ENCODE results near the gene GNMT.

GNMT gene

DNA sequence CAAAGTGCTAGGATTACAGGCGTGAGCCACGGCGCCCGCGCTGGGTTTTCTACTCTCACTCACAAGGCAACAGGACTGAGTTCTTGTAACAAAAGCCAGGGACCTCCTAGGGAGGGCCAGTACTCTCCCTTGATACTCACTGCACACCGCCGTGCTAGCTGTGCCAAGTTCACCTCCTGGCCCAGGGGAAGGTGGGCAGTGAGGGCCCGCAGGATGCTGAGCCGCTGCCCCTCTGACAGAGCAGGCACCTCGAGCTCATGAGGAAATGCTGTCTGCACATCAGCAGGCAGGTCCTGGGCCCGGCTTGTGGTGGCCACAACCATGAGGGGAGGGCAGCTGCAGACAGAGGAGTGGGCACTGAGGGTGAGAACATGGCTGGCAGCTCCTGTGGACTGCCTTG lies 6.7 kb downstream of the GNMT start:
- Histone ChIP-seq H3K4me2 (ENCODE audit: low read depth, low read length, poor library complexity, severe bottlenecking) (no peak overlapping the region), H2AFZ (ENCODE audit: low read length) (no peak overlapping the region), H4K20me1 (ENCODE audit: insufficient read depth, low read length, poor library complexity, severe bottlenecking) (no peaks in the 10 kb centered on the region), H3K27me3 (ENCODE audit: insufficient read depth, low read length, poor library complexity, severe bottlenecking) (no peaks in the 10 kb centered on the region), H3K79me2 (ENCODE audit: insufficient read depth, low read length) (no peaks in the 10 kb centered on the region), H3F3A (ENCODE audit: low read depth) (no peaks in the 10 kb centered on the region), H3K4me1 (ENCODE audit: insufficient read depth, low read length, poor library complexity, severe bottlenecking) (no peaks in the 10 kb centered on the region), H3K36me3 (ENCODE audit: insufficient read depth, low read length) (no peaks in the 10 kb centered on the region), H3K4me3 (ENCODE audit: low read length, poor library complexity, severe bottlenecking) (no peak overlapping the region), H3K9me2 (replicated peaks; ENCODE audit: low read depth, low read length) (no peaks in the 10 kb centered on the region), H3K9ac (ENCODE audit: low read depth, low read length, poor library complexity, severe bottlenecking) (no peak overlapping the region), H3K9me3 (ENCODE audit: insufficient read depth, low read depth, low read length) (no peaks in the 10 kb centered on the region)
- no peak for TF ChIP-seq EZH2phosphoT487 (IDR thresholded peaks at IDR 0.05; ENCODE audit: borderline replicate concordance)
- TF ChIP-seq, protein P1, sequence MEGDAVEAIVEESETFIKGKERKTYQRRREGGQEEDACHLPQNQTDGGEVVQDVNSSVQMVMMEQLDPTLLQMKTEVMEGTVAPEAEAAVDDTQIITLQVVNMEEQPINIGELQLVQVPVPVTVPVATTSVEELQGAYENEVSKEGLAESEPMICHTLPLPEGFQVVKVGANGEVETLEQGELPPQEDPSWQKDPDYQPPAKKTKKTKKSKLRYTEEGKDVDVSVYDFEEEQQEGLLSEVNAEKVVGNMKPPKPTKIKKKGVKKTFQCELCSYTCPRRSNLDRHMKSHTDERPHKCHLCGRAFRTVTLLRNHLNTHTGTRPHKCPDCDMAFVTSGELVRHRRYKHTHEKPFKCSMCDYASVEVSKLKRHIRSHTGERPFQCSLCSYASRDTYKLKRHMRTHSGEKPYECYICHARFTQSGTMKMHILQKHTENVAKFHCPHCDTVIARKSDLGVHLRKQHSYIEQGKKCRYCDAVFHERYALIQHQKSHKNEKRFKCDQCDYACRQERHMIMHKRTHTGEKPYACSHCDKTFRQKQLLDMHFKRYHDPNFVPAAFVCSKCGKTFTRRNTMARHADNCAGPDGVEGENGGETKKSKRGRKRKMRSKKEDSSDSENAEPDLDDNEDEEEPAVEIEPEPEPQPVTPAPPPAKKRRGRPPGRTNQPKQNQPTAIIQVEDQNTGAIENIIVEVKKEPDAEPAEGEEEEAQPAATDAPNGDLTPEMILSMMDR (conservative IDR thresholded peaks at IDR 0.05; ENCODE audit: low read length): no peak

DNA sequence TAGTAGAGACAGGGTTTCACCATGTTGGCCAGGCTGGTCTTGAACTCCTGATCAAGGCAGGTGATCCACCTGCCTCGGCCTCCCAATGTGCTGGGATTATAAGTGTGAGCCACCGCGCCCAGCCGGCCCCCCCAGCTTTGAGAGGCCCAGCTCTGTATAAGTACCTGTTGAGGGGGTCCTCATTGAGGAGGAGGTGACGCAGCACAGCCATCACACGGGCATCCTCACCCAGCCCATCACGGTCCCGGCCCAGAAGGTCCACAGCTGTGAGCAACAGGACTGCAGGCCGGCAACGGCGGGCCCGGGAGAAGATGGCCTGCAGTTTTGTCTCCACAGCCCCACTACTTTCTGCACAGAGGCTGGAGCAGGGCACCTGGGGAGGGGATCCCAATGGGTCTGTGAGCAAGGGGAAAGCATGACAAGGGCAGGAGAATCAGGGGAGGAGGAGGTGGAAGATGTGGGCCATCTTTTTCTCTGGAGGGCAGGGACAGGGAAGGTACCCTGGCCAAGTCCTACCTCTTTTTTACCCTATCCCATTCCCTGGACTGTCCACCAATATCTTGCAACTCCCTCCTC lies 7.7 kb downstream of the GNMT start:
- no peaks in the 10 kb centered on the region for H3K27me3 ChIP-seq (ENCODE audit: insufficient read depth, low read length, poor library complexity, severe bottlenecking)
- H3K4me3 ChIP-seq (ENCODE audit: low read length, poor library complexity, severe bottlenecking): no peak overlapping the region
- no peaks in the 10 kb centered on the region for H4K20me1 ChIP-seq (ENCODE audit: insufficient read depth, low read length, poor library complexity, severe bottlenecking)
- H3F3A ChIP-seq (ENCODE audit: low read depth): no peaks in the 10 kb centered on the region
- no peaks in the 10 kb centered on the region for H3K79me2 ChIP-seq (ENCODE audit: insufficient read depth, low read length)
- no peak overlapping the region for H2AFZ ChIP-seq (ENCODE audit: low read length)
- H3K4me1 ChIP-seq (ENCODE audit: insufficient read depth, low read length, poor library complexity, severe bottlenecking): no peaks in the 10 kb centered on the region
- no peaks in the 10 kb centered on the region for H3K9me3 ChIP-seq (ENCODE audit: insufficient read depth, low read depth, low read length)
- TF ChIP-seq EZH2phosphoT487 (IDR thresholded peaks at IDR 0.05; ENCODE audit: borderline replicate concordance): no peak
- TF ChIP-seq, protein P1 (conservative IDR thresholded peaks at IDR 0.05; ENCODE audit: low read length): no peak
- H3K4me2 ChIP-seq (ENCODE audit: low read depth, low read length, poor library complexity, severe bottlenecking): no peak overlapping the region
- no peaks in the 10 kb centered on the region for H3K9me2 ChIP-seq (replicated peaks; ENCODE audit: low read depth, low read length)
- no peak overlapping the region for H3K9ac ChIP-seq (ENCODE audit: low read depth, low read length, poor library complexity, severe bottlenecking)
- H3K36me3 ChIP-seq (ENCODE audit: insufficient read depth, low read length): no peaks in the 10 kb centered on the region

DNA sequence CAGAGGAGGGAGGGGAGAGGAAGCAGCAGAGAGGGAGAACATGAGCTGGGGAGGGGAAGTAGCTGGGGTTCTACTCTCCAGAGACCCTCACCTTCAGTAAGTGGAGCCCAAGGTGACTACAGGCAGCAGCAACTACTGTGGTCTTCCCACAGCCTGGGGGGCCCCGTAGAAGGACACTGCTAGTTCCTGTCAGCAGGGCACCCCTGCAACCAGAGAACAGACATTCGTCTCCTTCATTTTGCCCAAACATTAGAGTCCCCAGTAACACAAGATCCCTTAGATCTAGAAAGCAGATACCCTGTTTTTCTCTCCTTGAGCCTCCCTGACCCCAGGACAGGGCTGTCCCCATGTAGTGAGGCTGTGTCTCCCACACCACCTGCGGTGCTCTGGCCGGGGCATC lies 8.2 kb downstream of the GNMT start:
- no peaks in the 10 kb centered on the region for H3K9me3 ChIP-seq (ENCODE audit: insufficient read depth, low read depth, low read length)
- H3K9me2 ChIP-seq (replicated peaks; ENCODE audit: low read depth, low read length): no peaks in the 10 kb centered on the region
- H3K4me3 ChIP-seq (ENCODE audit: low read length, poor library complexity, severe bottlenecking): no peak overlapping the region
- H3K27me3 ChIP-seq (ENCODE audit: insufficient read depth, low read length, poor library complexity, severe bottlenecking): no peaks in the 10 kb centered on the region
- no peaks in the 10 kb centered on the region for H3F3A ChIP-seq (ENCODE audit: low read depth)
- no peak overlapping the region for H2AFZ ChIP-seq (ENCODE audit: low read length)
- H3K4me1 ChIP-seq (ENCODE audit: insufficient read depth, low read length, poor library complexity, severe bottlenecking): no peaks in the 10 kb centered on the region
- no peak overlapping the region for H3K9ac ChIP-seq (ENCODE audit: low read depth, low read length, poor library complexity, severe bottlenecking)
- no peaks in the 10 kb centered on the region for H3K36me3 ChIP-seq (ENCODE audit: insufficient read depth, low read length)
- no peak for TF ChIP-seq EZH2phosphoT487 (IDR thresholded peaks at IDR 0.05; ENCODE audit: borderline replicate concordance)
- TF ChIP-seq, protein P1 (conservative IDR thresholded peaks at IDR 0.05; ENCODE audit: low read length): no peak
- no peaks in the 10 kb centered on the region for H4K20me1 ChIP-seq (ENCODE audit: insufficient read depth, low read length, poor library complexity, severe bottlenecking)
- no peak overlapping the region for H3K4me2 ChIP-seq (ENCODE audit: low read depth, low read length, poor library complexity, severe bottlenecking)
- H3K79me2 ChIP-seq (ENCODE audit: insufficient read depth, low read length): no peaks in the 10 kb centered on the region
